HL-60 (cell line): ENCODE results near the gene CACNA1C.

Experiments used
- DNase-seq, 2 experiments: peaks; one replicate each; pipeline ENCODE4 v3.0.0-alpha.2; 2010 to 2020; ENCODE audit warnings: low read depth in 1 of 2, low spot score in 1 of 2
- H3K27ac ChIP-seq: fragments of 250-450 bp; sonication (Bioruptor Pico); replicated peaks from 2 replicates; pipeline ENCODE4 v1.5.1; 2020; ENCODE audit warnings: mild to moderate bottlenecking, moderate library complexity
- H3K27me3 ChIP-seq: fragments of 250-450 bp; sonication (Bioruptor Pico); 2 replicates; pipeline ENCODE4 v1.5.1; 2021; ENCODE audit warnings: mild to moderate bottlenecking, moderate library complexity; ENCODE audit not compliant: insufficient read depth, poor library complexity, severe bottlenecking
- H3K4me3 ChIP-seq: replicated peaks from 2 replicates; pipeline ENCODE4 v1.5.1; 2011; ENCODE audit warnings: mild to moderate bottlenecking, control low read depth, low read length; ENCODE audit not compliant: insufficient read depth
- GABPA ChIP-seq: IDR thresholded peaks from 2 replicates; pipeline ENCODE4 v1.6.1; 2012; ENCODE audit warnings: low read depth
- POLR2AphosphoS5 ChIP-seq: IDR thresholded peaks from 2 replicates; pipeline ENCODE4 v1.6.1; 2012; ENCODE audit warnings: low read depth
- SPI1 ChIP-seq: IDR thresholded peaks from 2 replicates; pipeline ENCODE4 v1.6.1; 2012; ENCODE audit warnings: low read depth, mild to moderate bottlenecking, borderline replicate concordance
- TF ChIP-seq, protein P1 (sequence below): IDR thresholded peaks from 2 replicates; pipeline ENCODE4 v1.6.1; 2012; ENCODE audit warnings: low read depth; ENCODE audit not compliant: insufficient replicate concordance
- TF ChIP-seq, protein P2 (sequence below): IDR thresholded peaks from one replicate; pipeline ENCODE4 v1.5.1; 2011; ENCODE audit warnings: low read length, control low read depth, inconsistent platforms; ENCODE audit not compliant: insufficient read depth

CACNA1C gene

DNA sequence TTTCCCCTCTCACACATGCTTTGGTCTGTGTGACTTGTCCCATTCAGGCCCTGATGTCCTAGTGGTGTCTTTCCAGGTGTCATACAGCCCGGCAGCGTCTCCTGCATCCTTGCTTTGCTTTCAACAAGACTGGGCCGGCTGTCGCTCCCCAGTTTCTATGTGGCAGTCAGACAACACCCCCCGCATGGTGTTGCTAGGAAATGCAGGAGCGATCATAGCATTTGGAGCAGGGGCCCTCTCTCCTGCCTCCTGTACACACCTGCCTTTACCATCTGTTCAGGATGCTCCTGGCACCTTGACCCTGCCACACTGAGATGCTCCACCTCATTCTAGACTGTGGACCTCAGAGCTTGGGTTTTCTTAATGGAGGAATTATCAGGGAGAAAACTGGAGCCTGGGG is 29.5 kb downstream of the CACNA1C start:
- H3K27ac ChIP-seq, result no peak overlapping the region
- no peak for DNase-seq
- H3K4me3 ChIP-seq, result no peak overlapping the region
- TF ChIP-seq POLR2AphosphoS5 (no peak), SPI1 (no peak), GABPA (no peak)
- TF ChIP-seq, protein P1, sequence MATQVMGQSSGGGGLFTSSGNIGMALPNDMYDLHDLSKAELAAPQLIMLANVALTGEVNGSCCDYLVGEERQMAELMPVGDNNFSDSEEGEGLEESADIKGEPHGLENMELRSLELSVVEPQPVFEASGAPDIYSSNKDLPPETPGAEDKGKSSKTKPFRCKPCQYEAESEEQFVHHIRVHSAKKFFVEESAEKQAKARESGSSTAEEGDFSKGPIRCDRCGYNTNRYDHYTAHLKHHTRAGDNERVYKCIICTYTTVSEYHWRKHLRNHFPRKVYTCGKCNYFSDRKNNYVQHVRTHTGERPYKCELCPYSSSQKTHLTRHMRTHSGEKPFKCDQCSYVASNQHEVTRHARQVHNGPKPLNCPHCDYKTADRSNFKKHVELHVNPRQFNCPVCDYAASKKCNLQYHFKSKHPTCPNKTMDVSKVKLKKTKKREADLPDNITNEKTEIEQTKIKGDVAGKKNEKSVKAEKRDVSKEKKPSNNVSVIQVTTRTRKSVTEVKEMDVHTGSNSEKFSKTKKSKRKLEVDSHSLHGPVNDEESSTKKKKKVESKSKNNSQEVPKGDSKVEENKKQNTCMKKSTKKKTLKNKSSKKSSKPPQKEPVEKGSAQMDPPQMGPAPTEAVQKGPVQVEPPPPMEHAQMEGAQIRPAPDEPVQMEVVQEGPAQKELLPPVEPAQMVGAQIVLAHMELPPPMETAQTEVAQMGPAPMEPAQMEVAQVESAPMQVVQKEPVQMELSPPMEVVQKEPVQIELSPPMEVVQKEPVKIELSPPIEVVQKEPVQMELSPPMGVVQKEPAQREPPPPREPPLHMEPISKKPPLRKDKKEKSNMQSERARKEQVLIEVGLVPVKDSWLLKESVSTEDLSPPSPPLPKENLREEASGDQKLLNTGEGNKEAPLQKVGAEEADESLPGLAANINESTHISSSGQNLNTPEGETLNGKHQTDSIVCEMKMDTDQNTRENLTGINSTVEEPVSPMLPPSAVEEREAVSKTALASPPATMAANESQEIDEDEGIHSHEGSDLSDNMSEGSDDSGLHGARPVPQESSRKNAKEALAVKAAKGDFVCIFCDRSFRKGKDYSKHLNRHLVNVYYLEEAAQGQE, result no peak
- TF ChIP-seq, protein P2, sequence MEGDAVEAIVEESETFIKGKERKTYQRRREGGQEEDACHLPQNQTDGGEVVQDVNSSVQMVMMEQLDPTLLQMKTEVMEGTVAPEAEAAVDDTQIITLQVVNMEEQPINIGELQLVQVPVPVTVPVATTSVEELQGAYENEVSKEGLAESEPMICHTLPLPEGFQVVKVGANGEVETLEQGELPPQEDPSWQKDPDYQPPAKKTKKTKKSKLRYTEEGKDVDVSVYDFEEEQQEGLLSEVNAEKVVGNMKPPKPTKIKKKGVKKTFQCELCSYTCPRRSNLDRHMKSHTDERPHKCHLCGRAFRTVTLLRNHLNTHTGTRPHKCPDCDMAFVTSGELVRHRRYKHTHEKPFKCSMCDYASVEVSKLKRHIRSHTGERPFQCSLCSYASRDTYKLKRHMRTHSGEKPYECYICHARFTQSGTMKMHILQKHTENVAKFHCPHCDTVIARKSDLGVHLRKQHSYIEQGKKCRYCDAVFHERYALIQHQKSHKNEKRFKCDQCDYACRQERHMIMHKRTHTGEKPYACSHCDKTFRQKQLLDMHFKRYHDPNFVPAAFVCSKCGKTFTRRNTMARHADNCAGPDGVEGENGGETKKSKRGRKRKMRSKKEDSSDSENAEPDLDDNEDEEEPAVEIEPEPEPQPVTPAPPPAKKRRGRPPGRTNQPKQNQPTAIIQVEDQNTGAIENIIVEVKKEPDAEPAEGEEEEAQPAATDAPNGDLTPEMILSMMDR, result no peak
- no peaks in the 10 kb centered on the region for H3K27me3 ChIP-seq

DNA sequence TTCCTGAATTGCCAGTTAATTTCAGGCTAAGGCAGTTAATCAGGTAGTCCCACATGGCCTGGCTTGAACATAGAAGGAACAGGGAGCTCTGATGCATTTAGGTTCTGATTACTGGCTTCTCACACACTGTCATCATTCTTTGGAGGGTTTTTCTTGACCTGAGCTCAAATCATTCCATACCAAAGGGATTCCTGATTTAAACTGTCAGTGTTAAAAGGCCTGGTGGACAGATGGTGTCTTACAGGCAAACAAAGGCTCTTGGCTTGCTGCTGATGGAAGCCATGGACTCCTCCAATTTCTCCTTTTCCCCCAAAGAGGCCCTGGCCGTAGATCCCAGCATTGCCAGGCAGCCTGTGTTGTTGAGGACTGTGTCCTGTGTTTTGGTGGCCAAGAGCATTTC is 30.2 kb downstream of the CACNA1C start:
- TF ChIP-seq, protein P2, result no peak
- TF ChIP-seq SPI1 (no peak), GABPA (no peak), POLR2AphosphoS5 (no peak)
- TF ChIP-seq, protein P1, result no peak
- H3K4me3 ChIP-seq, result no peak overlapping the region
- no peak for DNase-seq
- no peaks in the 10 kb centered on the region for H3K27me3 ChIP-seq
- no peak overlapping the region for H3K27ac ChIP-seq

DNA sequence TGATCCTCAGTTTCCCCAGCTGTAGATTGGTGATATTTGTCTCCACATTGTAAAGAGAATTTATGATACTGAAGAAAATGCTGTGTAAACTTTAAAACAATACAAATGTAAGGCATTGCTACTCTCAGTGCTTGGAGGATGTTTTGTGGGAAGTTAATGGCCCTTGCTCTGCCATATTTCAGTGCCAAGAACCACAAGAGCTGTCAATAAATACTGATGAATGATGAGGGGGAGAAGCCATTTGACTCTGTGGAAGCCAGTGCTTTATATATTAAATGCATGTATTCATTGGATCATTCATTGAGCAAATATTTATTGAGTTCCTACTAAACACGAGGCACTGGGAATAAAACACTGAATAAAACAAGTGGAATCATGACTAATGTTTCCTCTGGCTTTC is 30.8 kb downstream of the CACNA1C start:
- TF ChIP-seq POLR2AphosphoS5 (no peak), GABPA (no peak), SPI1 (no peak)
- TF ChIP-seq, protein P1, result no peak
- TF ChIP-seq, protein P2, result no peak

More for the DNA sequence above, 30.8 kb downstream of the CACNA1C start:
- no peak for DNase-seq
- Histone ChIP-seq H3K27ac (no peak overlapping the region), H3K4me3 (no peak overlapping the region), H3K27me3 (no peaks in the 10 kb centered on the region)
